ENCODE results near the gene B3GALT5. TPM values are rescaled to one million over a fixed set of nuclear protein-coding genes. Genes with fewer than 3 reads are reported as not detected.
A peak's percentile ranks its signal among the peaks of the same experiment; 100 is the strongest.

Gene B3GALT5
- total RNA-seq, 1 experiment from 2014 or later, result 1.5 TPM

GRCh38 chr21:39664586-39664985, 51.8 kb downstream of the B3GALT5 start:
- intact Hi-C loops (cut with micrococcal nuclease), result no loop called here
- no peak overlapping the region for H3K9ac ChIP-seq (ENCODE audit: low read length)
- POLR2A ChIA-PET (ENCODE audit: unreplicated experiment), result no interaction called here
- no peaks in the 10 kb centered on the region for H3K36me3 ChIP-seq (ENCODE audit: low read depth, low read length)
- no peaks in the 10 kb centered on the region for H3K9me3 ChIP-seq (ENCODE audit: low read length)
- no peaks in the 10 kb centered on the region for H3K27me3 ChIP-seq (ENCODE audit: low read length)
- DNase-seq, result no peak
- H2AFZ ChIP-seq (ENCODE audit: low read length), result no peak overlapping the region
- H3F3A ChIP-seq (ENCODE audit: low read length, unreplicated experiment), result no peaks in the 10 kb centered on the region
- no peak overlapping the region for H3K4me2 ChIP-seq (ENCODE audit: low read length)
- no peak for TF ChIP-seq EZH2phosphoT487 (IDR thresholded peaks at IDR 0.05; ENCODE audit: borderline replicate concordance, low read length)
- TF ChIP-seq EZH2 (IDR thresholded peaks at IDR 0.05; ENCODE audit: low read length, unreplicated experiment), result no peak
- TF ChIP-seq CTCF (conservative IDR thresholded peaks at IDR 0.05; ENCODE audit: low read depth, low read length), result no peak
- no peaks in the 10 kb centered on the region for H3K9me2 ChIP-seq (replicated peaks; ENCODE audit: low read length)
- no peak overlapping the region for H3K4me3 ChIP-seq (ENCODE audit: low read length)
- CTCF ChIA-PET, result no interaction called here
- H4K20me1 ChIP-seq (ENCODE audit: low read length), result no peaks in the 10 kb centered on the region
- peaks cover 16% of the 10 kb centered on the region for H3K4me1 ChIP-seq (ENCODE audit: insufficient read depth, low read length)
- BruUV-seq (replicated peaks), result no TSS peak
- ATAC-seq, result no peak
- no peaks in the 10 kb centered on the region for H3K79me2 ChIP-seq (ENCODE audit: low read length)
- H3K27ac ChIP-seq (ENCODE audit: low read length), result no peak overlapping the region

- Histone ChIP-seq H3K4me2 (ENCODE audit: low read length) (no peak overlapping the region), H3F3A (ENCODE audit: low read length, unreplicated experiment) (no peaks in the 10 kb centered on the region), H3K36me3 (ENCODE audit: low read depth, low read length) (no peaks in the 10 kb centered on the region), H3K4me3 (ENCODE audit: low read length) (no peak overlapping the region), H3K27ac (ENCODE audit: low read length) (no peak overlapping the region), H3K9me2 (replicated peaks; ENCODE audit: low read length) (no peaks in the 10 kb centered on the region), H4K20me1 (ENCODE audit: low read length) (no peaks in the 10 kb centered on the region), H2AFZ (ENCODE audit: low read length) (no peak overlapping the region), H3K27me3 (ENCODE audit: low read length) (no peaks in the 10 kb centered on the region), H3K9ac (ENCODE audit: low read length) (no peak overlapping the region), H3K79me2 (ENCODE audit: low read length) (no peaks in the 10 kb centered on the region), H3K9me3 (ENCODE audit: low read length) (no peaks in the 10 kb centered on the region), H3K4me1 (ENCODE audit: insufficient read depth, low read length) (0 out of 2 replicates have a peak, but pooled peaks cover 5% of the 10 kb centered on the region)
- POLR2A ChIA-PET (ENCODE audit: unreplicated experiment), result no interaction called here
- DNase-seq (no peak), ATAC-seq (no peak)
- CTCF ChIA-PET, result no interaction called here
- TF ChIP-seq EZH2 (IDR thresholded peaks at IDR 0.05; ENCODE audit: low read length, unreplicated experiment), result no peak
- no peak for TF ChIP-seq EZH2phosphoT487 (IDR thresholded peaks at IDR 0.05; ENCODE audit: borderline replicate concordance, low read length)
- no peak for TF ChIP-seq CTCF (conservative IDR thresholded peaks at IDR 0.05; ENCODE audit: low read depth, low read length)
- intact Hi-C loops (cut with micrococcal nuclease), result no loop called here
- BruUV-seq (replicated peaks), result no TSS peak
These were observed 53.3 kb downstream of the B3GALT5 start for GRCh38 chr21:39666026-39666425.

GRCh38 chr21:39666681-39667315, 54.1 kb downstream of the B3GALT5 start:
- no peak overlapping the region for H3K27ac ChIP-seq (ENCODE audit: low read length)
- TF ChIP-seq CTCF (conservative IDR thresholded peaks at IDR 0.05; ENCODE audit: low read depth, low read length) (no peak), EZH2 (IDR thresholded peaks at IDR 0.05; ENCODE audit: low read length, unreplicated experiment) (no peak), EZH2phosphoT487 (IDR thresholded peaks at IDR 0.05; ENCODE audit: borderline replicate concordance, low read length) (no peak)
- no peak overlapping the region for H3K4me2 ChIP-seq (ENCODE audit: low read length)
- H4K20me1 ChIP-seq (ENCODE audit: low read length), result no peaks in the 10 kb centered on the region
- ChIA-PET POLR2A (ENCODE audit: unreplicated experiment) (interaction anchor here (0.6 kb wide), 1 partner anchor 286 kb away, joined by 5 read pairs; no protein-coding TSS in a partner anchor), CTCF (no interaction called here)
- intact Hi-C loops (cut with micrococcal nuclease), result no loop called here
- H3K79me2 ChIP-seq (ENCODE audit: low read length), result no peaks in the 10 kb centered on the region
- no peak overlapping the region for H3K4me3 ChIP-seq (ENCODE audit: low read length)
- H3K9ac ChIP-seq (ENCODE audit: low read length), result no peak overlapping the region
- no peaks in the 10 kb centered on the region for H3K9me3 ChIP-seq (ENCODE audit: low read length)
- H3K4me1 ChIP-seq (ENCODE audit: insufficient read depth, low read length), result 0 out of 2 replicates have a peak, but pooled peaks cover 5% of the 10 kb centered on the region
- H3F3A ChIP-seq (ENCODE audit: low read length, unreplicated experiment), result no peaks in the 10 kb centered on the region
- no peak overlapping the region for H2AFZ ChIP-seq (ENCODE audit: low read length)
- ATAC-seq, result peak; percentile 25; the same call in 1 of the 2 replicates
- no peak for DNase-seq
- H3K27me3 ChIP-seq (ENCODE audit: low read length), result no peaks in the 10 kb centered on the region
- BruUV-seq (replicated peaks), result no TSS peak
- H3K9me2 ChIP-seq (replicated peaks; ENCODE audit: low read length), result no peaks in the 10 kb centered on the region
- H3K36me3 ChIP-seq (ENCODE audit: low read depth, low read length), result no peaks in the 10 kb centered on the region

Data from PC-3 (cell line).